Kidney (tissue), 14 donors: ENCODE results near the gene ARHGAP42. TPM values are rescaled to one million over a fixed set of nuclear protein-coding genes. Genes with fewer than 3 reads are reported as not detected.

ENCODE experiments used
- DNase-seq, 5 donors: peaks; one replicate each; pipeline ENCODE4 v3.0.0-alpha.2; 2013 to 2020
- FAIRE-seq: peaks from 2 replicates; lab custom pipeline; 2012; peaks lifted over from hg19 to GRCh38; lab: Jason Lieb, UNC
- H3K27ac ChIP-seq, 2 donors: one replicate each; pipeline ENCODE4 v1.7.0; 2013; ENCODE audit warnings: low read depth in 2 of 2, low read length in 2 of 2, inconsistent platforms in 1 of 2
- H3K27me3 ChIP-seq: one replicate; pipeline ENCODE4 v1.7.1; 2013; ENCODE audit warnings: low read length, inconsistent platforms; ENCODE audit not compliant: control insufficient read depth, insufficient read depth
- H3K36me3 ChIP-seq, 3 donors: one replicate each; pipeline versions ENCODE4 v1.7.0 to v1.7.1; 2013; ENCODE audit warnings: low read length in 3 of 3, control low read depth in 1 of 3, inconsistent platforms in 1 of 3; ENCODE audit not compliant: insufficient read depth in 3 of 3, control insufficient read depth in 2 of 3
- H3K4me1 ChIP-seq, 3 donors: one replicate each; pipeline versions ENCODE4 v1.7.0 to v1.7.1; 2013; ENCODE audit warnings: low read length in 3 of 3, inconsistent platforms in 1 of 3, low read depth in 1 of 3; ENCODE audit not compliant: control insufficient read depth in 2 of 3, insufficient read depth in 2 of 3
- H3K4me3 ChIP-seq, 3 donors: one replicate each; pipeline versions ENCODE4 v1.7.0 to v1.8.1; 2013; ENCODE audit warnings: low read length in 3 of 3, control low read depth in 1 of 3, inconsistent platforms in 1 of 3
- H3K9ac ChIP-seq, 3 donors: one replicate each; pipeline versions ENCODE4 v1.7.0 to v1.7.1; 2013; ENCODE audit warnings: low read length in 3 of 3, control low read depth in 1 of 3, inconsistent platforms in 1 of 3
- H3K9me3 ChIP-seq, 3 donors: one replicate each; pipeline versions ENCODE4 v1.7.0 to v1.7.1; 2013; ENCODE audit warnings: low read length in 3 of 3, control low read depth in 1 of 3, inconsistent platforms in 1 of 3; ENCODE audit not compliant: control insufficient read depth in 2 of 3, insufficient read depth in 1 of 3
- intact Hi-C: fragments of 100-400 bp; cut with DNase I; formaldehyde crosslinking; loops from one replicate; pipeline ENCODE4 v1.11.1; 2022
- polyA plus RNA-seq: library from polyadenylated mRNA; stranded (reverse); fragments of 350-450 nt; fragmentation: Illumina TruSeq; extraction: RNeasy Lipid Tissue Mini Kit (QIAGEN cat#74804); gene quantifications from one replicate; pipeline ENCODE4 v1.2.3, GENCODE V29; 2014; ENCODE audit warnings: low read depth, low replicate concordance; ENCODE audit not compliant: insufficient read depth
- total RNA-seq: library from RNA; stranded (reverse); fragmentation: NEBNext Ultra II Directional; extraction: Animal tissue kit (Norgen Biotek cat#: 25700); gene quantifications from one replicate; pipeline ENCODE4 v1.2.1, GENCODE V29; 2021
- TF ChIP-seq, protein P1 (sequence below): IDR thresholded peaks from 3 replicates; pipeline ENCODE4 v1.5.1; 2012; ENCODE audit warnings: mild to moderate bottlenecking, moderate library complexity, borderline replicate concordance; ENCODE audit not compliant: insufficient read depth; ENCODE audit errors: extremely low read depth
- donor health status: control.
- donor health status: control.
- donor health status: control.
- donor health status: control.
- donor health status: control.
- donor health status: DM: yes; HTN: yes; CAD: no.
- donor health status: Normal renal cell carcinoma (clear cell type).

The ARHGAP42 gene
- total and polyA plus RNA-seq, 2 donors from 2014 or later: 4.2 to 18.9 TPM

- Histone ChIP-seq H3K36me3 (no peaks in the 10 kb centered on the region), H3K27me3 (no peaks in the 10 kb centered on the region), H3K9me3 (no peaks in the 10 kb centered on the region), H3K4me1 (peaks cover 0 to 4% (median 0%) of the 10 kb centered on the region in 3 donors), H3K9ac (no peak overlapping the region), H3K27ac (no peak overlapping the region), H3K4me3 (no peak overlapping the region)
- DNase-seq: no peak
- TF ChIP-seq, protein P1, sequence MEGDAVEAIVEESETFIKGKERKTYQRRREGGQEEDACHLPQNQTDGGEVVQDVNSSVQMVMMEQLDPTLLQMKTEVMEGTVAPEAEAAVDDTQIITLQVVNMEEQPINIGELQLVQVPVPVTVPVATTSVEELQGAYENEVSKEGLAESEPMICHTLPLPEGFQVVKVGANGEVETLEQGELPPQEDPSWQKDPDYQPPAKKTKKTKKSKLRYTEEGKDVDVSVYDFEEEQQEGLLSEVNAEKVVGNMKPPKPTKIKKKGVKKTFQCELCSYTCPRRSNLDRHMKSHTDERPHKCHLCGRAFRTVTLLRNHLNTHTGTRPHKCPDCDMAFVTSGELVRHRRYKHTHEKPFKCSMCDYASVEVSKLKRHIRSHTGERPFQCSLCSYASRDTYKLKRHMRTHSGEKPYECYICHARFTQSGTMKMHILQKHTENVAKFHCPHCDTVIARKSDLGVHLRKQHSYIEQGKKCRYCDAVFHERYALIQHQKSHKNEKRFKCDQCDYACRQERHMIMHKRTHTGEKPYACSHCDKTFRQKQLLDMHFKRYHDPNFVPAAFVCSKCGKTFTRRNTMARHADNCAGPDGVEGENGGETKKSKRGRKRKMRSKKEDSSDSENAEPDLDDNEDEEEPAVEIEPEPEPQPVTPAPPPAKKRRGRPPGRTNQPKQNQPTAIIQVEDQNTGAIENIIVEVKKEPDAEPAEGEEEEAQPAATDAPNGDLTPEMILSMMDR: no peak
- intact Hi-C loops: no loop called here
- no peak for FAIRE-seq
Measured at GRCh38 chr11:100831929-100832494, 144.9 kb downstream of the ARHGAP42 start.

- DNase-seq (no peak), FAIRE-seq (no peak)
- H3K36me3 ChIP-seq: no peaks in the 10 kb centered on the region
- intact Hi-C loops: no loop called here
- peak overlapping the region in 1 of 2 donors; percentile 9 for H3K27ac ChIP-seq
- peaks cover 0 to 4% (median 0%) of the 10 kb centered on the region in 3 donors for H3K4me1 ChIP-seq
- H3K4me3 ChIP-seq: no peak overlapping the region
- H3K9ac ChIP-seq: no peak overlapping the region
- H3K27me3 ChIP-seq: no peaks in the 10 kb centered on the region
- H3K9me3 ChIP-seq: no peaks in the 10 kb centered on the region
- TF ChIP-seq, protein P1: no peak
Measured at GRCh38 chr11:100832829-100833228, 145.7 kb downstream of the ARHGAP42 start.

- no peaks in the 10 kb centered on the region for H3K27me3 ChIP-seq
- H3K4me1 ChIP-seq: peaks cover 0 to 4% (median 0%) of the 10 kb centered on the region in 3 donors
- no peak overlapping the region for H3K9ac ChIP-seq
- no peaks in the 10 kb centered on the region for H3K9me3 ChIP-seq
- no peak for FAIRE-seq
- no peaks in the 10 kb centered on the region for H3K36me3 ChIP-seq
- H3K4me3 ChIP-seq: no peak overlapping the region
- DNase-seq: no peak
- TF ChIP-seq, protein P1: no peak
- H3K27ac ChIP-seq: no peak overlapping the region
- intact Hi-C loops: no loop called here
Measured at GRCh38 chr11:100833276-100833675, 146.2 kb downstream of the ARHGAP42 start.

GRCh38 chr11:100835854-100836253, 148.8 kb downstream of the ARHGAP42 start:
- no peak for DNase-seq
- Histone ChIP-seq H3K4me3 (no peak overlapping the region), H3K36me3 (no peaks in the 10 kb centered on the region), H3K27me3 (no peaks in the 10 kb centered on the region), H3K4me1 (no peaks in the 10 kb centered on the region), H3K27ac (no peak overlapping the region), H3K9ac (no peak overlapping the region), H3K9me3 (no peaks in the 10 kb centered on the region)
- TF ChIP-seq, protein P1: no peak
- intact Hi-C loops: no loop called here
- no peak for FAIRE-seq
